Stimulated activated CD8-positive, alpha-beta memory T cell treated with anti-CD3 and anti-CD28 coated beads, Interleukin-7, amount 100 ng/mL, for 1 hour (primary cell): ENCODE measurements around the gene MGRN1.
"Not testable (repeated sequence)": the region's sequence is repeated elsewhere in the genome, so short reads cannot be mapped to it uniquely, and the experiment has no call there.

Experiments
- DNase-seq, 2 donors: peaks; one replicate each; pipeline ENCODE4 v3.0.0-alpha.2; 2020; ENCODE audit warnings: low read depth in 2 of 2

MGRN1 gene

GRCh38 chr16:4733211-4733742, 108.7 kb downstream of the MGRN1 start:
- no peak for DNase-seq

GRCh38 chr16:4733747-4734062, 109.1 kb downstream of the MGRN1 start:
- DNase-seq, result no peak

- peak; percentile 52 to 61 for DNase-seq
Measured at GRCh38 chr16:4734063-4734729, 109.6 kb downstream of the MGRN1 start, which contains the start of the genes ANKS3 and DNAAF8. Gene ANKS3, minus strand, starts transcription at chr16:4734271. Its CDS starts 4,122 bp downstream, at chr16:4730149. Gene DNAAF8, plus strand, starts transcription at chr16:4734537. Its CDS starts 1,978 bp downstream, at chr16:4736515.

- peak; percentile 88 to 93 for DNase-seq
Measured at GRCh38 chr16:4734730-4735535, 110.3 kb downstream of the MGRN1 start.

- DNase-seq, result no peak
Measured at GRCh38 chr16:4736546-4736945, 111.9 kb downstream of the MGRN1 start.

- DNase-seq, result no peak
Measured at GRCh38 chr16:4737545-4737944, 112.9 kb downstream of the MGRN1 start.

GRCh38 chr16:4738370-4738769, 113.7 kb downstream of the MGRN1 start:
- not testable (repeated sequence) for DNase-seq
